Renal pelvis (tissue), 4 donors: ENCODE measurements around the gene NLRP7. TPM values are rescaled to one million over a fixed set of nuclear protein-coding genes. Genes with fewer than 3 reads are reported as not detected.
"Not testable (repeated sequence)": the region's sequence is repeated elsewhere in the genome, so short reads cannot be mapped to it uniquely, and the experiment has no call there.

Experiments
- DNase-seq: peaks from one replicate; pipeline ENCODE4 v3.0.0-alpha.2; 2013
- polyA plus RNA-seq, 3 donors: library from polyadenylated mRNA; unstranded; fragments of 120-200 nt; gene quantifications; one replicate each; pipeline ENCODE4 v1.2.1, GENCODE V29; 2013; ENCODE audit not compliant: insufficient read length in 3 of 3

NLRP7 gene
- polyA plus RNA-seq, 3 donors, result 0.04 TPM; not detected in 2

GRCh38 chr19:54923276-54923675, 24.1 kb downstream of the NLRP7 start:
- DNase-seq, result no peak

- no peak for DNase-seq
These were observed 26.2 kb downstream of the NLRP7 start for GRCh38 chr19:54921082-54921481.

- DNase-seq, result not testable (repeated sequence)
These were observed 27.4 kb downstream of the NLRP7 start for GRCh38 chr19:54919646-54920563.

- no peak for DNase-seq
These were observed 28.8 kb downstream of the NLRP7 start for GRCh38 chr19:54918499-54918898.

GRCh38 chr19:54916822-54917221, 30.5 kb downstream of the NLRP7 start:
- no peak for DNase-seq

GRCh38 chr19:54907899-54908298, 39.4 kb downstream of the NLRP7 start:
- DNase-seq, result not testable (repeated sequence)

- DNase-seq, result no peak
These were observed 40.5 kb downstream of the NLRP7 start for GRCh38 chr19:54906819-54907218.

GRCh38 chr19:54905803-54906511, 41.4 kb downstream of the NLRP7 start, which contains the start of gene NCR1:
Gene NCR1, plus strand, starts transcription at chr19:54906148. Its CDS starts 40 bp downstream, at chr19:54906188.
- DNase-seq, result no peak

- DNase-seq, result no peak
These were observed 41.9 kb downstream of the NLRP7 start for GRCh38 chr19:54905421-54905802.

- not testable (repeated sequence) for DNase-seq
These were observed 43.1 kb downstream of the NLRP7 start for GRCh38 chr19:54904261-54904660.

- no peak for DNase-seq
These were observed 44.0 kb downstream of the NLRP7 start for GRCh38 chr19:54903303-54903702.

GRCh38 chr19:54902061-54902460, 45.3 kb downstream of the NLRP7 start:
- DNase-seq, result no peak

GRCh38 chr19:54901153-54901552, 46.2 kb downstream of the NLRP7 start:
- DNase-seq, result not testable (repeated sequence)

GRCh38 chr19:54899646-54900045, 47.7 kb downstream of the NLRP7 start:
- not testable (repeated sequence) for DNase-seq

- not testable (repeated sequence) for DNase-seq
These were observed 48.6 kb downstream of the NLRP7 start for GRCh38 chr19:54898685-54899084.

- no peak for DNase-seq
These were observed 51.3 kb downstream of the NLRP7 start for GRCh38 chr19:54896036-54896435.

GRCh38 chr19:54894106-54894505, 53.2 kb downstream of the NLRP7 start:
- DNase-seq, result not testable (repeated sequence)

GRCh38 chr19:54893406-54893805, 53.9 kb downstream of the NLRP7 start:
- DNase-seq, result no peak

- no peak for DNase-seq
These were observed 57.8 kb downstream of the NLRP7 start for GRCh38 chr19:54889566-54889965.

- no peak for DNase-seq
These were observed 59.1 kb downstream of the NLRP7 start for GRCh38 chr19:54888239-54888638.

- DNase-seq, result no peak
These were observed 64.1 kb downstream of the NLRP7 start for GRCh38 chr19:54883228-54883627.

GRCh38 chr19:54882758-54883157, 64.6 kb downstream of the NLRP7 start:
- DNase-seq, result no peak

- no peak for DNase-seq
These were observed 65.4 kb downstream of the NLRP7 start for GRCh38 chr19:54881884-54882283.
